ENCODE data around the gene BCL7A. TPM values are rescaled to one million over a fixed set of nuclear protein-coding genes. Genes with fewer than 3 reads are reported as not detected.

BCL7A gene
- total and polyA plus RNA-seq, 9 of the 15 experiments (the other 6 are each of a cell fraction or from before 2014, with no cell fraction given), result 0.25 to 21.9 (median 14.9) TPM

DNA sequence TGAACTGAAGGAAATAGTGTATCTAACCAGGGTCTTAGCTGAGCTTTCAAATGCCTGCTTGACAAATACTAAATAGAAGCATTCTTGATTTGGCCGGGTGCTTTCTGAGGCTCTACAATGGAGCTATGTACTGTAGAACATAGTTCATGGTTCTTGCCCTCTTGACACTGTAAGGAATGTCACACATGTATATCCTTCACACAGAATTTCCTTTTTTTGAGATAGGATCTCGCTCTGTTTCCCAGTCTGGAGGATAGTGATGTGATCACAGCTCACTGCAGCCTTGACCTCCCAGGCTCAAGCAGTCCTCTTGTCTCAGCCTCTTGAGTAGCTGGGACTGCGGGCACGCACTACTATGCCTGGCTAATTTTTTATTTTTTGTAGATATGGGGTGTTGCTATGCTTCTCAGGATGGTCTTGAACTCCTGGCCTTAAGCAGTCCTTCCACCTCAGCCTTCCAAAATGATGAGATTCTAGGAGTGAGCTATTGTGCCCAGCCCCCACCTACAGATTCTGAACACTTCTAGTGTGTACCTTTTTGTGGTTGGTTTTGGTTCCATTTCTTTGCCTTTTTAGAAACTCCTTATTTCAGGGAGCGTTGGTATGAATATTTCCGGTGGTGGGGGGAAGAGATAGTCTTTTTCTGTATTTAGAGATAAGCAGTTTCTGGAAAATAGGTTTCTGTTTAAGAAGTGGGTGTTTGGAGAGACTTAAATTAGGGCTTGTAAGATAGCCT is 61.1 kb downstream of the BCL7A start (continued):
- TF ChIP-seq, protein P1, sequence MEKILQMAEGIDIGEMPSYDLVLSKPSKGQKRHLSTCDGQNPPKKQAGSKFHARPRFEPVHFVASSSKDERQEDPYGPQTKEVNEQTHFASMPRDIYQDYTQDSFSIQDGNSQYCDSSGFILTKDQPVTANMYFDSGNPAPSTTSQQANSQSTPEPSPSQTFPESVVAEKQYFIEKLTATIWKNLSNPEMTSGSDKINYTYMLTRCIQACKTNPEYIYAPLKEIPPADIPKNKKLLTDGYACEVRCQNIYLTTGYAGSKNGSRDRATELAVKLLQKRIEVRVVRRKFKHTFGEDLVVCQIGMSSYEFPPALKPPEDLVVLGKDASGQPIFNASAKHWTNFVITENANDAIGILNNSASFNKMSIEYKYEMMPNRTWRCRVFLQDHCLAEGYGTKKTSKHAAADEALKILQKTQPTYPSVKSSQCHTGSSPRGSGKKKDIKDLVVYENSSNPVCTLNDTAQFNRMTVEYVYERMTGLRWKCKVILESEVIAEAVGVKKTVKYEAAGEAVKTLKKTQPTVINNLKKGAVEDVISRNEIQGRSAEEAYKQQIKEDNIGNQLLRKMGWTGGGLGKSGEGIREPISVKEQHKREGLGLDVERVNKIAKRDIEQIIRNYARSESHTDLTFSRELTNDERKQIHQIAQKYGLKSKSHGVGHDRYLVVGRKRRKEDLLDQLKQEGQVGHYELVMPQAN (IDR thresholded peaks at IDR 0.05; ENCODE audit: borderline replicate concordance), result no peak
- TF ChIP-seq PCBP1 (IDR thresholded peaks at IDR 0.05; ENCODE audit: low read depth, low read length, poor library complexity, severe bottlenecking) (no peak), ZNF184 (CRISPR knock-in tag; IDR thresholded peaks at IDR 0.05) (no peak), ZKSCAN8 (CRISPR knock-in tag; IDR thresholded peaks at IDR 0.05) (no peak), ZSCAN32 (CRISPR knock-in tag; IDR thresholded peaks at IDR 0.05) (no peak), ZNF408 (CRISPR knock-in tag; IDR thresholded peaks at IDR 0.05; ENCODE audit: low read depth) (no peak), ZNF124 (CRISPR knock-in tag; IDR thresholded peaks at IDR 0.05) (no peak), FOXP1 (CRISPR knock-in tag; IDR thresholded peaks at IDR 0.05) (no peak), CBX1 (IDR thresholded peaks at IDR 0.05; ENCODE audit: low read depth) (no peak), NFXL1 (CRISPR knock-in tag; IDR thresholded peaks at IDR 0.05) (no peak), GTF2B (IDR thresholded peaks at IDR 0.05; ENCODE audit: extremely low read depth, insufficient read length) (no peak), YY1 (IDR thresholded peaks at IDR 0.05; ENCODE audit: borderline replicate concordance in 1 of 3, control insufficient read depth in 1 of 3, extremely low read depth in 1 of 3, insufficient read depth in 3 of 3, insufficient read length in 1 of 3, insufficient replicate concordance in 2 of 3, low read depth in 1 of 3, low read length in 2 of 3) (no peak), CXXC5 (CRISPR knock-in tag; IDR thresholded peaks at IDR 0.05) (peak; percentile 58), SRSF7 (optimal IDR thresholded peaks at IDR 0.05; ENCODE audit: low read depth, low read length) (no peak), FOXM1 (IDR thresholded peaks at IDR 0.05; ENCODE audit: low read depth) (peak; percentile 55), FOXM1 (CRISPR knock-in tag; IDR thresholded peaks at IDR 0.05; ENCODE audit: low read depth) (no peak), RFX1 (IDR thresholded peaks at IDR 0.05) (no peak), ZNF785 (CRISPR knock-in tag; IDR thresholded peaks at IDR 0.05) (no peak)
- TF ChIP-seq, protein P2, sequence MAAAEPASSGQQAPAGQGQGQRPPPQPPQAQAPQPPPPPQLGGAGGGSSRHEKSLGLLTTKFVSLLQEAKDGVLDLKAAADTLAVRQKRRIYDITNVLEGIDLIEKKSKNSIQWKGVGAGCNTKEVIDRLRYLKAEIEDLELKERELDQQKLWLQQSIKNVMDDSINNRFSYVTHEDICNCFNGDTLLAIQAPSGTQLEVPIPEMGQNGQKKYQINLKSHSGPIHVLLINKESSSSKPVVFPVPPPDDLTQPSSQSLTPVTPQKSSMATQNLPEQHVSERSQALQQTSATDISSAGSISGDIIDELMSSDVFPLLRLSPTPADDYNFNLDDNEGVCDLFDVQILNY (CRISPR knock-in tag; IDR thresholded peaks at IDR 0.05), result no peak
- TF ChIP-seq, protein P3, sequence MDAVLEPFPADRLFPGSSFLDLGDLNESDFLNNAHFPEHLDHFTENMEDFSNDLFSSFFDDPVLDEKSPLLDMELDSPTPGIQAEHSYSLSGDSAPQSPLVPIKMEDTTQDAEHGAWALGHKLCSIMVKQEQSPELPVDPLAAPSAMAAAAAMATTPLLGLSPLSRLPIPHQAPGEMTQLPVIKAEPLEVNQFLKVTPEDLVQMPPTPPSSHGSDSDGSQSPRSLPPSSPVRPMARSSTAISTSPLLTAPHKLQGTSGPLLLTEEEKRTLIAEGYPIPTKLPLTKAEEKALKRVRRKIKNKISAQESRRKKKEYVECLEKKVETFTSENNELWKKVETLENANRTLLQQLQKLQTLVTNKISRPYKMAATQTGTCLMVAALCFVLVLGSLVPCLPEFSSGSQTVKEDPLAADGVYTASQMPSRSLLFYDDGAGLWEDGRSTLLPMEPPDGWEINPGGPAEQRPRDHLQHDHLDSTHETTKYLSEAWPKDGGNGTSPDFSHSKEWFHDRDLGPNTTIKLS (IDR thresholded peaks at IDR 0.05; ENCODE audit: borderline replicate concordance, low read depth), result no peak
- TF ChIP-seq, protein P4, sequence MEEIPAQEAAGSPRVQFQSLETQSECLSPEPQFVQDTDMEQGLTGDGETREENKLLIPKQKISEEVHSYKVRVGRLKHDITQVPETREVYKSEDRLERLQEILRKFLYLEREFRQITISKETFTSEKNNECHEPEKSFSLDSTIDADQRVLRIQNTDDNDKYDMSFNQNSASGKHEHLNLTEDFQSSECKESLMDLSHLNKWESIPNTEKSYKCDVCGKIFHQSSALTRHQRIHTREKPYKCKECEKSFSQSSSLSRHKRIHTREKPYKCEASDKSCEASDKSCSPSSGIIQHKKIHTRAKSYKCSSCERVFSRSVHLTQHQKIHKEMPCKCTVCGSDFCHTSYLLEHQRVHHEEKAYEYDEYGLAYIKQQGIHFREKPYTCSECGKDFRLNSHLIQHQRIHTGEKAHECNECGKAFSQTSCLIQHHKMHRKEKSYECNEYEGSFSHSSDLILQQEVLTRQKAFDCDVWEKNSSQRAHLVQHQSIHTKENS (CRISPR knock-in tag; IDR thresholded peaks at IDR 0.05), result no peak
